ENCODE measurements around the gene WDFY4. TPM values are rescaled to one million over a fixed set of nuclear protein-coding genes. Genes with fewer than 3 reads are reported as not detected.

WDFY4 gene
- total and polyA plus RNA-seq, 7 experiments from 2014 or later: 0.12 to 39.3 (median 1.5) TPM

GRCh38 chr10:48720611-48721010 is 35.9 kb downstream of the WDFY4 start:
- H3K27ac Mint-ChIP-seq: no peak overlapping the region
- H3K36me3 Mint-ChIP-seq: no peaks in the 10 kb centered on the region
- no peaks in the 10 kb centered on the region for H3K4me1 Mint-ChIP-seq
- POLR2A ChIA-PET: no interaction called here
- Histone ChIP-seq H3K9me3 (ENCODE audit: control insufficient read depth in 2 of 3, low read length in 3 of 3) (no peaks in the 10 kb centered on the region), H3K27ac (ENCODE audit: low read depth, low read length) (no peak overlapping the region), H3K4me3 (ENCODE audit: low read length) (no peak overlapping the region), H3K36me3 (ENCODE audit: control insufficient read depth in 2 of 3, insufficient read depth in 3 of 3, low read length in 3 of 3) (no peaks in the 10 kb centered on the region), H3K27me3 (ENCODE audit: control insufficient read depth in 2 of 2, insufficient read depth in 2 of 2, low read length in 2 of 2) (no peaks in the 10 kb centered on the region), H3K4me1 (ENCODE audit: control insufficient read depth in 2 of 2, insufficient read depth in 2 of 2, low read length in 2 of 2) (no peaks in the 10 kb centered on the region)
- DNase-seq: no peak
- ATAC-seq: no peak
- peaks cover 0 to 1% (median 0%) of the 10 kb centered on the region in 11 donors for H3K9me3 Mint-ChIP-seq
- no peak overlapping the region for H3K4me3 Mint-ChIP-seq
- no peaks in the 10 kb centered on the region for H3K27me3 Mint-ChIP-seq
- intact Hi-C loops (cut with micrococcal nuclease): no loop called here
- CTCF ChIA-PET: no interaction called here

DNA sequence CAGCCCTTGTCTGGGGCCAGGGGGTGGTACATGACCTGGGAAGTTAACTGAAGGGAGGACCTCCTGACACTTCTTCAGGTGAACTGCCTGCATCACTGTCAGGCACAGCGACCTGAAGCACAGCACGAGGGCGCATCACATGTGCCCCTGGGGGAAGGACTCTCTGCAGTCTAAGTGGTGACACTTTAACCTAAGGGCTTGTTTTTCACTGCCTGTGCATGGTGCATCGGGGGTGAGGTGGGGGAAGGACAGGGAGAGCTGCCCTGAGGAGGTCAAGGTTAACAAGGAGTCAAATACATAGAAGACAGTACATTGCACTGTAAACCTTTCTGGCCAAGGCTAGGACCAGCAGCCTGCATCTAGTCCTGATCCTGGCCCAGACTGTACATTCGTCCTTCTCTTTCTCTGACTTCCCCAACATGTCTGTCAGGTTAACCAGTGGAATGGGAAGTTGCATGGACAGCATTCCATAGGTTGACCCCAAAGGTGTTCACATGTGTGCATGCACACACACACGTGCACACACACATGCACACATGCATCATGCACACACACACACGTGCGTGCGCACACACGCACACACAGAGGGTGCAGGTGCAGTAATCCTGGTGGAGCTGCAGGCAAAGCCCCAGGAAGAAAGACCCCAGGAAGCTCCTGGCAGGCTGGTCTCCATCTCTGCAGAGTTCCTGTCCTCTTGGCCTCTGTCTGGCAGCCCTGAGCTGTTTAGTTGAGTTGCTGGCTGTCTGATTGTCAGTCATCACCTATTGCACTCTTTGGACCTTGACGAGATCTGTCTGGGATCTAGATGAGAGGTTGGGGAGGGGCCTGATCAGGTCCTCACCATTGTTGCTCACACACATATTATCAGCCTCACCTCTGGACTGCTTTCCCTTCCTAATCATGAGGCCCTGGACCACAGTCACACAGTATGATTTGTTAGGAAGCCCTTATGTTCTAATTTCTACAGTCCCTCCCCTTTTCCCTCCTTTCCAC is 37.8 kb downstream of the WDFY4 start:
- Histone ChIP-seq H3K4me3 (ENCODE audit: low read length) (no peak overlapping the region), H3K9me3 (ENCODE audit: control insufficient read depth in 2 of 3, low read length in 3 of 3) (no peaks in the 10 kb centered on the region), H3K27me3 (ENCODE audit: control insufficient read depth in 2 of 2, insufficient read depth in 2 of 2, low read length in 2 of 2) (no peaks in the 10 kb centered on the region), H3K36me3 (ENCODE audit: control insufficient read depth in 2 of 3, insufficient read depth in 3 of 3, low read length in 3 of 3) (no peaks in the 10 kb centered on the region), H3K4me1 (ENCODE audit: control insufficient read depth in 2 of 2, insufficient read depth in 2 of 2, low read length in 2 of 2) (no peaks in the 10 kb centered on the region), H3K27ac (ENCODE audit: low read depth, low read length) (no peak overlapping the region)
- Mint-ChIP-seq H3K27me3 (no peaks in the 10 kb centered on the region), H3K27ac (no peak overlapping the region), H3K9me3 (peaks cover 0 to under 1% (median 0%) of the 10 kb centered on the region in 11 donors), H3K4me3 (no peak overlapping the region), H3K4me1 (no peaks in the 10 kb centered on the region), H3K36me3 (no peaks in the 10 kb centered on the region)
- CTCF ChIA-PET: no interaction called here
- POLR2A ChIA-PET: no interaction called here
- ATAC-seq (no peak), DNase-seq (no peak)
- intact Hi-C loops (cut with micrococcal nuclease): no loop called here

GRCh38 chr10:48724127-48724526 is 39.5 kb downstream of the WDFY4 start:
- Mint-ChIP-seq H3K36me3 (no peaks in the 10 kb centered on the region), H3K27me3 (no peaks in the 10 kb centered on the region), H3K4me3 (no peak overlapping the region), H3K9me3 (no peaks in the 10 kb centered on the region), H3K27ac (no peak overlapping the region), H3K4me1 (no peaks in the 10 kb centered on the region)
- ChIA-PET CTCF (no interaction called here), POLR2A (no interaction called here)
- Histone ChIP-seq H3K4me3 (ENCODE audit: low read length) (no peak overlapping the region), H3K27me3 (ENCODE audit: control insufficient read depth in 2 of 2, insufficient read depth in 2 of 2, low read length in 2 of 2) (no peaks in the 10 kb centered on the region), H3K27ac (ENCODE audit: low read depth, low read length) (no peak overlapping the region), H3K9me3 (ENCODE audit: control insufficient read depth in 2 of 3, low read length in 3 of 3) (no peaks in the 10 kb centered on the region), H3K36me3 (ENCODE audit: control insufficient read depth in 2 of 3, insufficient read depth in 3 of 3, low read length in 3 of 3) (no peaks in the 10 kb centered on the region), H3K4me1 (ENCODE audit: control insufficient read depth in 2 of 2, insufficient read depth in 2 of 2, low read length in 2 of 2) (no peaks in the 10 kb centered on the region)
- DNase-seq (no peak), ATAC-seq (no peak)
- intact Hi-C loops (cut with micrococcal nuclease): no loop called here

DNA sequence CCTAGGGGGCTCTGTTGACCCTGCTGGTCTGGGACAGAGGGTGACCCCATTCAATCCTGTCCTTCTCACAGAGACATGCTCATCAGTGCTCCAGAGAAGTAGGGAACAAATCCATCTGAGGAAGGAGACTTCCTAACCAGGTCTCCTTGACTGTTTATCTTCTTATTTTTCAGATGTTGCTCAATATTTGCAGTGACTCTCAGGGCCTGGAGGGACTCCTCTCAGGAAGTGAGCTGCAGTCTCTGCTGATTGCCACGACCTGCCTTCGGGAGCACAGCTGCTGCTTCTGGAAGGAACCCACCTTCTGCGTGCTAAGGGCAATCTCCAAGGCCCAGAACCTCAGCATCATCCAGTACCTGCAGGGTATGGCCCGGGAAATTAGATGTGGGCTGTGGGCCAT is 41.0 kb downstream of the WDFY4 start:
- Histone ChIP-seq H3K27me3 (ENCODE audit: control insufficient read depth in 2 of 2, insufficient read depth in 2 of 2, low read length in 2 of 2) (no peaks in the 10 kb centered on the region), H3K9me3 (ENCODE audit: control insufficient read depth in 2 of 3, low read length in 3 of 3) (no peaks in the 10 kb centered on the region), H3K4me3 (ENCODE audit: low read length) (no peak overlapping the region), H3K4me1 (ENCODE audit: control insufficient read depth in 2 of 2, insufficient read depth in 2 of 2, low read length in 2 of 2) (no peaks in the 10 kb centered on the region), H3K27ac (ENCODE audit: low read depth, low read length) (no peak overlapping the region), H3K36me3 (ENCODE audit: control insufficient read depth in 2 of 3, insufficient read depth in 3 of 3, low read length in 3 of 3) (no peaks in the 10 kb centered on the region)
- ATAC-seq (peak; percentile 40), DNase-seq (no peak)
- peaks cover 0 to 5% (median 0%) of the 10 kb centered on the region in 5 donors for H3K27me3 Mint-ChIP-seq
- H3K27ac Mint-ChIP-seq: no peak overlapping the region
- ChIA-PET CTCF (no interaction called here), POLR2A (no interaction called here)
- H3K9me3 Mint-ChIP-seq: no peaks in the 10 kb centered on the region
- intact Hi-C loops (cut with micrococcal nuclease): no loop called here
- H3K36me3 Mint-ChIP-seq: no peaks in the 10 kb centered on the region
- H3K4me1 Mint-ChIP-seq: no peaks in the 10 kb centered on the region
- no peak overlapping the region for H3K4me3 Mint-ChIP-seq

DNA sequence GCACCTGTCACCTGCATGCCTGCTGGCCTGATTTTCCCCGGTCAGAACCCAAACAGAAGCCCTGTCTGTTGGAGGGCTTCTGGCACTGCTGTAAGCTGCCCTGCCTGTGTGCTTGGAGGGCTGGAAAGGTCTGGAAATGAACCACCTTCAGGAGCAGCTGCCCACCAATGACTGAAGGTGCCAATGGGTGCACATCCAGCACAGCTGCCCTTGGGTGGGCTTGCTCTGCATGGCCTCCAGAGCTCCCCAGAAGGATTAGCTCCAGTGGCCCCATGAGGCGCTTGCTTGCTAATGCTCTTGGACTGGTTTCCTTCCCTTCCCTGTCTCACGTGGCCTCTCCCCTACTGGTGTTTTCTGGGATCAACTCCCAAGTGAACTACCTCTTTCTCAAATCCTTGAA is 43.2 kb downstream of the WDFY4 start:
- ATAC-seq (no peak), DNase-seq (no peak)
- intact Hi-C loops (cut with micrococcal nuclease): no loop called here
- H3K9me3 ChIP-seq (ENCODE audit: control insufficient read depth in 2 of 3, low read length in 3 of 3): no peaks in the 10 kb centered on the region
- no peaks in the 10 kb centered on the region for H3K36me3 ChIP-seq (ENCODE audit: control insufficient read depth in 2 of 3, insufficient read depth in 3 of 3, low read length in 3 of 3)
- no peaks in the 10 kb centered on the region for H3K36me3 Mint-ChIP-seq
- peaks cover 0 to 2% (median 0%) of the 10 kb centered on the region in 11 donors for H3K9me3 Mint-ChIP-seq
- H3K27ac ChIP-seq (ENCODE audit: low read depth, low read length): no peak overlapping the region
- POLR2A ChIA-PET: no interaction called here
- H3K27me3 Mint-ChIP-seq: peaks cover 0 to 5% (median 0%) of the 10 kb centered on the region in 5 donors
- CTCF ChIA-PET: interaction anchor here (0.6 kb wide), 1 partner anchor 49 kb away, joined by 3 read pairs; no protein-coding TSS in a partner anchor
- no peaks in the 10 kb centered on the region for H3K4me1 Mint-ChIP-seq
- no peak overlapping the region for H3K4me3 Mint-ChIP-seq
- no peaks in the 10 kb centered on the region for H3K4me1 ChIP-seq (ENCODE audit: control insufficient read depth in 2 of 2, insufficient read depth in 2 of 2, low read length in 2 of 2)
- no peak overlapping the region for H3K4me3 ChIP-seq (ENCODE audit: low read length)
- H3K27me3 ChIP-seq (ENCODE audit: control insufficient read depth in 2 of 2, insufficient read depth in 2 of 2, low read length in 2 of 2): no peaks in the 10 kb centered on the region
- no peak overlapping the region for H3K27ac Mint-ChIP-seq

DNA sequence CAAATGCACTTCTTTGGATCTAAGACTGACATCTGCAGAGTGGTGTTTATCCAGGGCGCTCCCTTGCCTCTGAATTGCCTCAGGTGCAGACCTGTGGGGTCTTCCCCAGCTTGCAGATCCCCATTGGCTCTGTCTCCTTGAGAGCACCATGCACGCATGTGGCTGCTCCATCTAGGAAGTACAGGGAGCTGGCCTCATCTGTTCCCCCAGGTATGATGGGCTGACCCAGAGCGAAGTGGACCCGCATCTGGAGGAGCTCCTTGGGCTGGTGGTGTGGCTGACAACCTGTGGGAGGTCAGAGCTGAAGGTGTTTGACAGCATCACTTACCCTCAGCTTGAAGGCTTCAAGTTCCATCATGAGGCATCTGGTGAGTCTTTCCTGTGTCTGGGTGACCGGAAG is 44.5 kb downstream of the WDFY4 start:
- POLR2A ChIA-PET: no interaction called here
- intact Hi-C loops (cut with micrococcal nuclease): no loop called here
- H3K4me1 Mint-ChIP-seq: no peaks in the 10 kb centered on the region
- Histone ChIP-seq H3K27me3 (ENCODE audit: control insufficient read depth in 2 of 2, insufficient read depth in 2 of 2, low read length in 2 of 2) (no peaks in the 10 kb centered on the region), H3K27ac (ENCODE audit: low read depth, low read length) (no peak overlapping the region), H3K36me3 (ENCODE audit: control insufficient read depth in 2 of 3, insufficient read depth in 3 of 3, low read length in 3 of 3) (no peaks in the 10 kb centered on the region), H3K4me3 (ENCODE audit: low read length) (no peak overlapping the region), H3K9me3 (ENCODE audit: control insufficient read depth in 2 of 3, low read length in 3 of 3) (no peaks in the 10 kb centered on the region), H3K4me1 (ENCODE audit: control insufficient read depth in 2 of 2, insufficient read depth in 2 of 2, low read length in 2 of 2) (no peaks in the 10 kb centered on the region)
- no peaks in the 10 kb centered on the region for H3K36me3 Mint-ChIP-seq
- CTCF ChIA-PET: no interaction called here
- no peak overlapping the region for H3K4me3 Mint-ChIP-seq
- H3K27me3 Mint-ChIP-seq: peaks cover 0 to 5% (median 0%) of the 10 kb centered on the region in 5 donors
- no peak for ATAC-seq
- no peak overlapping the region for H3K27ac Mint-ChIP-seq
- peaks cover 0 to 2% (median 0%) of the 10 kb centered on the region in 11 donors for H3K9me3 Mint-ChIP-seq
- no peak for DNase-seq

DNA sequence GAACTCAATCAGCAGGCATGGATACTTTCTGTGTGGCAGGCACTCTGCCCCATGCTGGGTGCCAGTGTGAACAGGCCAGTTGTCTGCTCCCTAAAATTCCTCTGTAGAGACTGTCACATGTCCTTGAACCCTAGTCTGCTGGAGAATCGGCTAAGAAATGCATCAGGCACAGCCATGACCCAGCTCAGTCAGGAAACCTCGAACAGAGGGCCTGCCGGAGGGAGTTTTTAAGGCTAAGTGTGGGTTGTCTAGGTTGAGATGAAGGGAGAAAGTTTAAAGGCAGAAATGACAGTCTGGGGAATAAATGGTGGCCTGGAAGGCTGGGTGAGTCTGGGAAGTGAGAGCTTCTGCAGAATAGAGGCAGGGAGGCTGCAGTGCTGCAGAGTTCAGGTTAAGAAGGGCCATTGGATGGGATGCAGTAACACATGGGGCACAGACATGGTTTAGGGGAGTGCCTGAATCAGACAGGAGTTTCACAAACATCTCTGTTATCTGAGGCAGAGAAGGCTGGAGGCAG is 45.3 kb downstream of the WDFY4 start:
- CTCF ChIA-PET: no interaction called here
- no peak overlapping the region for H3K4me3 ChIP-seq (ENCODE audit: low read length)
- no peak overlapping the region for H3K27ac ChIP-seq (ENCODE audit: low read depth, low read length)
- peaks cover 0 to 2% (median 0%) of the 10 kb centered on the region in 11 donors for H3K9me3 Mint-ChIP-seq
- no peaks in the 10 kb centered on the region for H3K4me1 ChIP-seq (ENCODE audit: control insufficient read depth in 2 of 2, insufficient read depth in 2 of 2, low read length in 2 of 2)
- no peaks in the 10 kb centered on the region for H3K9me3 ChIP-seq (ENCODE audit: control insufficient read depth in 2 of 3, low read length in 3 of 3)
- peaks cover 0 to 5% (median 0%) of the 10 kb centered on the region in 5 donors for H3K27me3 Mint-ChIP-seq
- no peak overlapping the region for H3K4me3 Mint-ChIP-seq
- H3K36me3 ChIP-seq (ENCODE audit: control insufficient read depth in 2 of 3, insufficient read depth in 3 of 3, low read length in 3 of 3): no peaks in the 10 kb centered on the region
- no peaks in the 10 kb centered on the region for H3K4me1 Mint-ChIP-seq
- POLR2A ChIA-PET: no interaction called here
- intact Hi-C loops (cut with micrococcal nuclease): no loop called here
- no peak overlapping the region for H3K27ac Mint-ChIP-seq
- no peaks in the 10 kb centered on the region for H3K36me3 Mint-ChIP-seq
- no peak for DNase-seq
- no peaks in the 10 kb centered on the region for H3K27me3 ChIP-seq (ENCODE audit: control insufficient read depth in 2 of 2, insufficient read depth in 2 of 2, low read length in 2 of 2)
- no peak for ATAC-seq
